Measurements from ENCODE around the gene TBPL1. TPM values are rescaled to one million over a fixed set of nuclear protein-coding genes. Genes with fewer than 3 reads are reported as not detected.

TBPL1 gene
- total and polyA plus RNA-seq, 4 donors = 5.4 to 34.6 (median 11.5) TPM

GRCh38 chr6:134026597-134026996, 73.6 kb downstream of the TBPL1 start:
- no peak for DNase-seq (ENCODE audit: low spot score)
- Histone ChIP-seq H3K27ac (ENCODE audit: low read depth in 1 of 2, low read length in 2 of 2) (no peak overlapping the region), H3K27me3 (ENCODE audit: control insufficient read depth in 4 of 4, insufficient read depth in 4 of 4, low read length in 3 of 4) (no peaks in the 10 kb centered on the region), H3K4me3 (ENCODE audit: low read depth in 1 of 3, low read length in 3 of 3) (no peak overlapping the region), H3K9me3 (ENCODE audit: control insufficient read depth in 4 of 4, low read length in 3 of 4) (no peaks in the 10 kb centered on the region), H3K4me1 (ENCODE audit: control insufficient read depth in 4 of 4, insufficient read depth in 4 of 4, low read length in 3 of 4) (peaks cover 0 to 6% (median 4%) of the 10 kb centered on the region in 4 donors), H3K9ac (ENCODE audit: low read depth in 1 of 2, low read length in 2 of 2) (no peak overlapping the region), H3K36me3 (ENCODE audit: control insufficient read depth in 4 of 4, insufficient read depth in 3 of 4, low read depth in 1 of 4, low read length in 3 of 4) (no peaks in the 10 kb centered on the region)
- TF ChIP-seq RAD21 (IDR thresholded peaks at IDR 0.05) = no peak
- TF ChIP-seq GABPA (IDR thresholded peaks at IDR 0.05 in 1 of 2, conservative IDR thresholded peaks at IDR 0.05 in 1 of 2) = no peak
- TF ChIP-seq EGR1 (IDR thresholded peaks at IDR 0.05; ENCODE audit: low read depth in 2 of 2) = no peak
- TF ChIP-seq RXRA (IDR thresholded peaks at IDR 0.05) = peak; percentile 24 to 77
- peak; percentile 41 for TF ChIP-seq HNF4G (IDR thresholded peaks at IDR 0.05)
- no peak for TF ChIP-seq FOXA2 (IDR thresholded peaks at IDR 0.05)
- TF ChIP-seq SP1 (IDR thresholded peaks at IDR 0.05) = peak; percentile 12
- TF ChIP-seq HNF4A (conservative IDR thresholded peaks at IDR 0.05) = peak; percentile 61 to 83
- 79% methylated on average over 3 of the region's 3 CpGs for WGBS

- H3K27ac ChIP-seq (ENCODE audit: low read depth in 1 of 2, low read length in 2 of 2) = no peak overlapping the region
- DNase-seq (ENCODE audit: low spot score) = no peak
- no peak overlapping the region for H3K4me3 ChIP-seq (ENCODE audit: low read depth in 1 of 3, low read length in 3 of 3)
- H3K9ac ChIP-seq (ENCODE audit: low read depth in 1 of 2, low read length in 2 of 2) = no peak overlapping the region
- WGBS = 92% methylated on average over 5 of the region's 5 CpGs
- H3K4me1 ChIP-seq (ENCODE audit: control insufficient read depth in 4 of 4, insufficient read depth in 4 of 4, low read length in 3 of 4) = peaks cover 0 to 6% (median 4%) of the 10 kb centered on the region in 4 donors
- H3K36me3 ChIP-seq (ENCODE audit: control insufficient read depth in 4 of 4, insufficient read depth in 3 of 4, low read depth in 1 of 4, low read length in 3 of 4) = no peaks in the 10 kb centered on the region
- TF ChIP-seq ZBTB33 (IDR thresholded peaks at IDR 0.05) (no peak), SP1 (IDR thresholded peaks at IDR 0.05) (no peak), CTCF (IDR thresholded peaks at IDR 0.05; ENCODE audit: low read depth, low read length, missing input control) (no peak), HNF4G (IDR thresholded peaks at IDR 0.05) (no peak), HNF4A (conservative IDR thresholded peaks at IDR 0.05) (no peak), YY1 (IDR thresholded peaks at IDR 0.05) (no peak), FOXA1 (IDR thresholded peaks at IDR 0.05) (no peak), RAD21 (IDR thresholded peaks at IDR 0.05) (no peak), JUND (IDR thresholded peaks at IDR 0.05) (no peak), NR2F2 (IDR thresholded peaks at IDR 0.05) (no peak), RXRA (IDR thresholded peaks at IDR 0.05) (no peak), TAF1 (conservative IDR thresholded peaks at IDR 0.05) (no peak), EGR1 (IDR thresholded peaks at IDR 0.05; ENCODE audit: low read depth in 2 of 2) (no peak), MAX (IDR thresholded peaks at IDR 0.05) (no peak), GABPA (IDR thresholded peaks at IDR 0.05 in 1 of 2, conservative IDR thresholded peaks at IDR 0.05 in 1 of 2) (no peak), FOXA2 (IDR thresholded peaks at IDR 0.05) (no peak), ATF3 (IDR thresholded peaks at IDR 0.05) (no peak)
- TF ChIP-seq, protein P1, sequence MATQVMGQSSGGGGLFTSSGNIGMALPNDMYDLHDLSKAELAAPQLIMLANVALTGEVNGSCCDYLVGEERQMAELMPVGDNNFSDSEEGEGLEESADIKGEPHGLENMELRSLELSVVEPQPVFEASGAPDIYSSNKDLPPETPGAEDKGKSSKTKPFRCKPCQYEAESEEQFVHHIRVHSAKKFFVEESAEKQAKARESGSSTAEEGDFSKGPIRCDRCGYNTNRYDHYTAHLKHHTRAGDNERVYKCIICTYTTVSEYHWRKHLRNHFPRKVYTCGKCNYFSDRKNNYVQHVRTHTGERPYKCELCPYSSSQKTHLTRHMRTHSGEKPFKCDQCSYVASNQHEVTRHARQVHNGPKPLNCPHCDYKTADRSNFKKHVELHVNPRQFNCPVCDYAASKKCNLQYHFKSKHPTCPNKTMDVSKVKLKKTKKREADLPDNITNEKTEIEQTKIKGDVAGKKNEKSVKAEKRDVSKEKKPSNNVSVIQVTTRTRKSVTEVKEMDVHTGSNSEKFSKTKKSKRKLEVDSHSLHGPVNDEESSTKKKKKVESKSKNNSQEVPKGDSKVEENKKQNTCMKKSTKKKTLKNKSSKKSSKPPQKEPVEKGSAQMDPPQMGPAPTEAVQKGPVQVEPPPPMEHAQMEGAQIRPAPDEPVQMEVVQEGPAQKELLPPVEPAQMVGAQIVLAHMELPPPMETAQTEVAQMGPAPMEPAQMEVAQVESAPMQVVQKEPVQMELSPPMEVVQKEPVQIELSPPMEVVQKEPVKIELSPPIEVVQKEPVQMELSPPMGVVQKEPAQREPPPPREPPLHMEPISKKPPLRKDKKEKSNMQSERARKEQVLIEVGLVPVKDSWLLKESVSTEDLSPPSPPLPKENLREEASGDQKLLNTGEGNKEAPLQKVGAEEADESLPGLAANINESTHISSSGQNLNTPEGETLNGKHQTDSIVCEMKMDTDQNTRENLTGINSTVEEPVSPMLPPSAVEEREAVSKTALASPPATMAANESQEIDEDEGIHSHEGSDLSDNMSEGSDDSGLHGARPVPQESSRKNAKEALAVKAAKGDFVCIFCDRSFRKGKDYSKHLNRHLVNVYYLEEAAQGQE (IDR thresholded peaks at IDR 0.05) = no peak
- no peaks in the 10 kb centered on the region for H3K27me3 ChIP-seq (ENCODE audit: control insufficient read depth in 4 of 4, insufficient read depth in 4 of 4, low read length in 3 of 4)
- H3K9me3 ChIP-seq (ENCODE audit: control insufficient read depth in 4 of 4, low read length in 3 of 4) = no peaks in the 10 kb centered on the region
Measured at GRCh38 chr6:134028438-134028837, 75.4 kb downstream of the TBPL1 start.

All from liver (tissue), 9 donors.